ENCODE measurements around the gene DEPP1.

- TF ChIP-seq MAX (IDR thresholded peaks at IDR 0.05) (no peak), TCF12 (IDR thresholded peaks at IDR 0.05; ENCODE audit: low read depth) (no peak), USF1 (IDR thresholded peaks at IDR 0.05) (no peak), TAF1 (IDR thresholded peaks at IDR 0.05; ENCODE audit: low read depth) (no peak), RAD21 (IDR thresholded peaks at IDR 0.05; ENCODE audit: low read depth) (no peak), FOXM1 (IDR thresholded peaks at IDR 0.05; ENCODE audit: borderline replicate concordance, low read depth) (no peak), EP300 (IDR thresholded peaks at IDR 0.05; ENCODE audit: borderline replicate concordance) (no peak), YY1 (IDR thresholded peaks at IDR 0.05; ENCODE audit: low read depth) (no peak)
- TF ChIP-seq, protein P1, sequence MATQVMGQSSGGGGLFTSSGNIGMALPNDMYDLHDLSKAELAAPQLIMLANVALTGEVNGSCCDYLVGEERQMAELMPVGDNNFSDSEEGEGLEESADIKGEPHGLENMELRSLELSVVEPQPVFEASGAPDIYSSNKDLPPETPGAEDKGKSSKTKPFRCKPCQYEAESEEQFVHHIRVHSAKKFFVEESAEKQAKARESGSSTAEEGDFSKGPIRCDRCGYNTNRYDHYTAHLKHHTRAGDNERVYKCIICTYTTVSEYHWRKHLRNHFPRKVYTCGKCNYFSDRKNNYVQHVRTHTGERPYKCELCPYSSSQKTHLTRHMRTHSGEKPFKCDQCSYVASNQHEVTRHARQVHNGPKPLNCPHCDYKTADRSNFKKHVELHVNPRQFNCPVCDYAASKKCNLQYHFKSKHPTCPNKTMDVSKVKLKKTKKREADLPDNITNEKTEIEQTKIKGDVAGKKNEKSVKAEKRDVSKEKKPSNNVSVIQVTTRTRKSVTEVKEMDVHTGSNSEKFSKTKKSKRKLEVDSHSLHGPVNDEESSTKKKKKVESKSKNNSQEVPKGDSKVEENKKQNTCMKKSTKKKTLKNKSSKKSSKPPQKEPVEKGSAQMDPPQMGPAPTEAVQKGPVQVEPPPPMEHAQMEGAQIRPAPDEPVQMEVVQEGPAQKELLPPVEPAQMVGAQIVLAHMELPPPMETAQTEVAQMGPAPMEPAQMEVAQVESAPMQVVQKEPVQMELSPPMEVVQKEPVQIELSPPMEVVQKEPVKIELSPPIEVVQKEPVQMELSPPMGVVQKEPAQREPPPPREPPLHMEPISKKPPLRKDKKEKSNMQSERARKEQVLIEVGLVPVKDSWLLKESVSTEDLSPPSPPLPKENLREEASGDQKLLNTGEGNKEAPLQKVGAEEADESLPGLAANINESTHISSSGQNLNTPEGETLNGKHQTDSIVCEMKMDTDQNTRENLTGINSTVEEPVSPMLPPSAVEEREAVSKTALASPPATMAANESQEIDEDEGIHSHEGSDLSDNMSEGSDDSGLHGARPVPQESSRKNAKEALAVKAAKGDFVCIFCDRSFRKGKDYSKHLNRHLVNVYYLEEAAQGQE (IDR thresholded peaks at IDR 0.05; ENCODE audit: low read depth), result no peak
Observed at GRCh38 chr10:44995581-44995913, 16.9 kb upstream of the DEPP1 start.
